ENCODE measurements around the gene NAV3.

Gene NAV3

DNA sequence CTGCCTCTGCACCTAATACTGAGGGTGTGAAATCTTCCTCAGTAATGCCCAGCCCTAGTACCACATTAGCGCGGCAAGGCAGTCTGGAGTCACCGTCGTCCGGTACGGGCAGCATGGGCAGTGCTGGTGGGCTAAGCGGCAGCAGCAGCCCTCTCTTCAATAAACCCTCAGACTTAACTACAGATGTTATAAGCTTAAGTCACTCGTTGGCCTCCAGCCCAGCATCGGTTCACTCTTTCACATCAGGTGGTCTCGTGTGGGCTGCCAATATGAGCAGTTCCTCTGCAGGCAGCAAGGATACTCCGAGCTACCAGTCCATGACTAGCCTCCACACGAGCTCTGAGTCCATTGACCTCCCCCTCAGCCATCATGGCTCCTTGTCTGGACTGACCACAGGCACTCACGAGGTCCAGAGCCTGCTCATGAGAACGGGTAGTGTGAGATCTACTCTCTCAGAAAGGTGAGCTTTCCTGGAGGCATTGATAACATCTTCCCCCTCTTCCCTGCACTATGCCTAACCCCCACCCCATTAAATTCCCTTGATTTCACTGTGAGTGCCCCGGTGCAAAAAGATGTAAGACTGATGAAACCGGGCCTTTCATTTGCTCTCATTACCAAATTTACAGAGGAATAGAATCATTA, 291.4 kb downstream of the NAV3 start:
- no peak for DNase-seq

DNA sequence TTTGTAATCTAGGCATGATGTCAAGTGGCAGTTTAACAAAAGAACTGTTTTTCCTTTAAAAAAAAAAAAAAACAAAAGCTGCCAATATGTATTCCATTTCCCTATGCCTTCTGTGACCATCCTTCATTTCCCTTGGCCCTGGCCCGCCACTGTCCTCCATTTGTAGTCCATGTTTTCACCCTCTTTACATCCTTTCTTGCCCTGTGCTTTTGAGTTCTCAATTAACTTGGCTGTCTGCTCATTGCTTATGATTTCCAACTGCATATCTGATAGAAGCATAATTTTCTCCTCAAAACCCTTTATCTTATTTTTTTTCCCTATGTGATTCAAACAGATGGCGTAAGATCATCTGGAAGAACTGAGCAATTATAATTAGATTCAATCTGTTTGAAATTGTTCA, 297.5 kb downstream of the NAV3 start:
- no peak for DNase-seq

DNA sequence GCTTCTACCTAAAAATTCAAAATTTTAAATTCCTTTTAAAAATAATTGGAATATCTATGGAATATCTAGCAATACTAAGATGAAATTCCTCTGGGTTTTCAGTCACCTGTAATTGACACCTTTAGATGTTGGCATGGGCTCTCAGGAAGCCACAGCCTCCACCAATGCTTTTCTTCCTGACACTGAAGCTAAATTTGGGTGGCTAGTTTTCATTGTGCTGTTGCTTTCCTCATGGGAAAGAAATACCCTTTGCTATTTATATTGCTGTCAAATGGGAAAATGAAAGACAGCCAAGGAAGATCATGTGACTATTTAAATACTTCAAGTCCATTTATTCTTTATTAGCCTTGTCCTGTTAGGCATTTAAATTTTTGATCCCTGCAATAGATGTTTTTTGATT, 313.0 kb downstream of the NAV3 start:
- DNase-seq: no peak

DNA sequence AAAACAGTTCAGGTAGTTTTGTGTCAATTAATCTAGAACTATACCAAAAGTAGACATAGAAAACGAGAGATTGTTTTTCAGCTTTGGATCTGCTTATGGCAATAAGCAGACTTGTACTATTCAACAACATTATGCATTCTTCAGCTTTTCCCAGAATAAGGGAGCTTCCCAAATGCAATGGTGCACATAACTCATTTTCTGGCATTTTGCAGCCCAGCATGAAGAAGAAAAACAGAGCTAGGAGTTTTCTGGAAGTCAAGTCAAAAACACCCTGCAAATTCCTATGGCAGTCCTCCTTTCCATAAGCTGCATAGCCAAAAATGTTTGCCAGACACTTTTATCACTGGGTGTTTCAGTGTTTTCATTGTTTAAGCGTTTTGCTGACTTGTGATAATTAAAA, 314.7 kb downstream of the NAV3 start:
- no peak for DNase-seq

DNA sequence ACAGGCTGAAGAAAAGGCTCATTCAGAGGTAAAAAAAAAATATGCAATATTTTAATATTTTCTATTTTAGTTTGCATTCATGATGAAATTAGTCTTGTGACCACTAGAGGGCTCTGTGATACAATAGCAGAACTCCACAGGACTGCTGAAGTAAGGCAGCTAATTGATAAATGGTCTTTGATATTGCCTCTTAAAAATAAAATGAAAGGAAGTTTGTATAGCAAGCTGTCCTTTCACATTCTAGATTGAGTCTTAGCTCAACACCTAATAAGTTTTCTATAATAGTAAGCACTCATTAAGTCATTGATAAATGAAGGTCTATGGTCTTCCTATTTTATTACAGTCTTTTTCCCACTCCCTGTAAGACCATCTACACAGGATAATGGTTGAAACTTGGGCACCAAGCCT, 315.7 kb downstream of the NAV3 start:
- peak; percentile 63 for DNase-seq

DNA sequence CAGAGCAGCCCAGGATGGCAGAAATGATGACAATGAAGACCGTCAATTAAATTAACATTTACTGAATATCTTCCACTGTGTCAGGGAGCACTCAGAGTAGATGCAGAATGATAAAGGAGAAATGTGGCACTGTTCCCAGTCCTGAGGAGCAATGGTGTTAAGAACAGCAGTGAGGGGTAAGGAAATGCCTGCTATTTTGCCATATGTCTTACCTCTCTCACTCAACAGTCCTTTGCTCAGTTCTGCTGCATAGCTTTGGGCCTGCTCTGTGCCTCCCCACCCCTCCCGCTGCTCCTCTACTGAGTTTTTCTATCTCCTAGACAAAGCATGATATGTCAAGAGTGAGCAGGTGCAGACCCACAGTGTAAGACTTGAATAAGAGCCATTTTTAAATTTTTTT, 318.8 kb downstream of the NAV3 start:
- DNase-seq: peak; percentile 90

DNA sequence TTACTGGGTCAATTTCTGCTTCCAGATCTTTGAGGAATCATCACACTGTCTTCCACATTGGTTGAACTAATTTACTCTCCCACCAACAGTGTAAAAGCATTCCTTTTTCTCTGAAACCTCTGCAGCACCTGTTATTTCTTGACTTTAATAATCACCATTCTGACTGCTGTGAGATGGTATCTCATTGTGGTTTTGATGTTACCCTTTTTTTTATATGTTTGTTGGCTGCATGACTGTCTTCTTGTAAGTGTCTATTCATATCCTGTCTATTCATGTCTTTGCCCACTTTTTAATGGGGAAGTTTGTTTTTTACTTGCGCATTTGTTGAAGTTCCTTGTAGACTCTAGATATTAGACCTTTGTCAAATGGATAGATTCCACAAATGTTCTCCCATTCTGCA, 324.9 kb downstream of the NAV3 start:
- no peak for DNase-seq

DNA sequence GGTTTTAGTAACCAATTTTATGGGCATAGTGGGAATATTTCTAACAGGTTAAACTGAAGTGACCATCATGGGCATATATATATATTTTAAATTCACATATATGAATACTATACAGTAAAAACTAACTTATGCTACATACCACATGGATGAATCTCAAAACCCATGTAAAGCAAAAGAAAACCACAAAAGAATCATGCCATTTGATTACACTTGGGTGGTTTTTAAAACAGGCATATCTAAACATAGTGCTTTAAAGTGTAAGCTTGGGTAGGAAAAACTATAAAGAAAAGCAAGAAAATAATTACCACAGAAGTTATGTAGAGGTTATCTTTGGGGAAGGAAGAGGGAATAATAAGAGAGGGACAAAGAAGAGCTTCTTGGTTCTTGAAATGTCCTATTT, 326.1 kb downstream of the NAV3 start:
- no peak for DNase-seq

DNA sequence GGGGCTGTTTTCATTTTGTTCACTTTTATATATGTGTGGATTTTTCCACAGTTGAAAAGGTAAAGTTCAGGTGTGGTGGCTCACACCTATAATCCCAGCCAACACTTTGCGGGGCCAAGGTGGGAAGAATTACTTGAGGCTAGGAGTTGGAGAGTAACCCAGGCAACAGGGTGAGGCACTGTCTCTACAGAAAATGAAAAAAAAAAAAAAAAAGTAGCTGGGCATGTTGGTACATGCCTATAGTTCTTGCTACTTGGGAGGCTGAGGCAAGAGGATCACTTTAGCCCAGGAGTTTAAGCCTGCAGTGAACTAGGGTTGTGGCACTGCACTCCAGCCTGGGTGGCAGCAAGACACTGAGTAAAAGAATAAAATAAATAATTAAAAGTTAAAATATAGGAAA, 326.5 kb downstream of the NAV3 start:
- DNase-seq: no peak

DNA sequence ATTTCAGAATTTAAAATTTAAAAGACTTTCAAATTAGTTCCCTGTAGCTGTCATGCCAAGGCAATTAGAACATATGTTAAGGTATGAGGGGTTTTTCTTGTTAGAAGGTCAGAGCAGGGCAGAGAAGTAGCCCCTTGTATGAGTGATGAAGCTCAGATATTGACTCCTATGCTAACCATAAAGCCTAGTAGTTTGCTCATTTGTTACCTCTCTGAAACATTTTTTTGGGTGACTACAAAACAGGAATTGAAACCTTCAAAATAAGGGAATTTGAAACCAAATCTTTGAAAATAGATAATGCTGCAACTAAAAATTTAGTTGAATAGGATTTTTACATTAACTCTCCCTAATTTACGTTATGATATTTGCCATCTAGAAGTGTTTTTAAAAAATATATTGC, 333.5 kb downstream of the NAV3 start:
- DNase-seq: no peak

DNA sequence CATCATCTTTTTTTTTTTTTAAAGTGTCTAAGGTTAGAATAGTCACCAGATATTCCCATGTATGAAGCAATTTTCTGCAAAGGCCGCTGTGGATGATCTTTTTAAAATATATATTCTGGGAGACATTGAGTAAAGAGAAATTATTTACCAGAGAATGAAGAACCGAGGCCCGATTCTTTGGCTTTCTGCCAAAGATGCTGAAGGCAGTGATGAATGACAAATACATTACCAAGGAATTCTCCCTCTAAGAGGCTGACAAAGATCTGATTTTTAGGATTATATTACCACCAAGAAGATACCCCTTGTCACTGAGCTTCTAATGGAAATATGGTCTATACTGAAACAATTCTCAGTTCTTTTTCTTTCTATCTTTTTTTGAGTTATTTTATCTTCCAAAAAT, 336.8 kb downstream of the NAV3 start:
- peak; percentile 30 for DNase-seq

DNA sequence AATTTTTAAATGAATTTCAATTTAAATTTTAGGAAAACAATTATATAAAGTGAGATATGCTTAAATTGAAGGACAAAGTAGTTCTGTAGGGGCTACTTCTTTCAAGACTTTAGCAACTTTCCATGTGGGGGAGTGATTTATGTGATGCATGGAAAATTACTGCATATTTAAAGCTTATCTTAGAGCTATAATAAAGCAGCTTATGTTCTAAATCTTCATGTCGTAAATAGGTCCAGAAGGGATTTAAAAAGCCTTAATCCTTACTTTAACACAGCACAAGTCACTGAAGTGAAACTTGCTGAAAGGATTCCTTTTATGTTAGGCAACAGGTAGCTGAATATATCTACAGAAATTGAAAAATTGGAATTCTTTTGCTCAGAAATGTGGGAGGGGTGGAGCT, 340.4 kb downstream of the NAV3 start:
- DNase-seq: no peak

DNA sequence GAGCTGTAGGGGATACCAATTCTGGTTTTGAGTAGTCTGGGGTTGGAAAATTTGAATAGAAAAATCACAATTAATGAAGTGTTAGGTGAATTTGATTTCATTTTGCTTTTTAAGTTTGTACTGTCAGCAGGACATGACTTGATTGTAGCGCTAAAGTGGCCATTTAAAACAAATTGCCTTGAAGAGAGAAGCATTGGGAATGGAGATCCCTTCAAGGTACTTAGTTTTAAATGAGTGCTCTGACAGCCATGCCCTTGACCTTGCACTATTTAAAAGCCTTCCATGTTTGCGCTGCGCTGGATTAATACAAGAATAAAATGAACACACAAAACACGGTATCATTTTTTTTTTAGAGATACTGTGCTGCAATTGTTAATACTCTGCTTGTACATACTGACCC, 345.9 kb downstream of the NAV3 start:
- DNase-seq: no peak

DNA sequence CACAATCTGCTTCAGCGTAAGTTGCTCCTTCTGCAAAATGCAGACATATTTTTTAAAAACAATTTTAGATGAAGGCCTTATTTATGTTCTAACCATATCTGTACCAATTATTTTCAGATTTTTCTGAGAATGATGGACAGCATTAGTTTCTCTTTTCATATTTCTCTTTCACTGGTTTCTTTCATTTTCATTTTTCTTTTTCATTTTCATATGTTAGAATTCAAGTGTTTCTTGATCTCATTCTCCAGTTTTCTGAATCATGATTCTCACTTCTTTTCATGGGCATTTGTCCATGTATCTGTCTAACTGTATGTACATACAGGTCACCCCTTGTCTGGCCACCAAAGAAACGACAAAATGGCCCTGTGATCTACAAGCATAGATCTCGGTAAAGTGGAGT, 346.6 kb downstream of the NAV3 start:
- no peak for DNase-seq

DNA sequence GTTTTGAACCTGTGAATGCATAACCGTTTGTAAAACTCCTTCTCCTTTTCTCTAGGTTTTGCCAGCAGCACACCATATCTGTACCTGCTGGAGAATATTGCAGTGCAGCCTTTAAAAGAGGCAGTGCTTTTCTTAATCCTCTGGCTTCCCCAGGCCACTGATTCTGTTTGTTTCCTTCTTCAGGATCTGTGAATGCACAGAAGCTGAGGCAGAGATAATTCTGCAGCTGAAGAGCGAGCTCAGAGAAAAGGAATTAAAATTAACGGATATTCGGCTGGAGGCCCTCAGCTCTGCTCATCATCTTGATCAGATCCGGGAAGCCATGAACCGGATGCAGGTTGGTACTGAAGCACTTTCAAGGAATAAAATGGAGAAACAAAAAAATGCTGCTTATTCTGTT, 348.7 kb downstream of the NAV3 start:
- DNase-seq: no peak

DNA sequence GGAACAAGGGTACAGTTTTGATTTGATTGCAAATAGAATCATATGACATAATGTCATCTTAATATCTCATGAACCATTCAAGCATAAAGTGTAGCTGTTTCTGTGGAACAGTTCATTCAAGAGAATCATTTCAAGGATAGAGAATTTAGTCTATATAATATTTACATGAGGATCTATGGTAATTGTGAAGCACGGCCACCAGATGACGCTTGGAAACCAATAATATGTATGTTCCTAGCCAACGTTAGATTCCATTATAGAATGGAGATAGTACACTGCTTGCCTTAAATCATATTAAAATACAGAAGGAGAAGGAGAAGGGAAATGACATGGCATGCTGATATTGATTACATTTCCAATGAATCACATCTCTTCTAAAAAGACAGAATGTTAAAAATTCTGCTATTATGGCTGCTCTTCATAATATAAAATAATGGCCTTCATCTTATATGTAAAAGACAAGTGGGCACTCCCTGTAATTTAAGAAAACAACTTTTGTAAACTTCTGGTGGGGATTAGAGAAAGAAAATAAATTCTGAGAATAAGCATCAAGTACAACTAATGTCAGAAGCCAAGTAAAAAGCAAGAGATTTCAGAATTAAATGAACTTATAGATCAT, 351.0 kb downstream of the NAV3 start:
- peak; percentile 63 for DNase-seq

DNA sequence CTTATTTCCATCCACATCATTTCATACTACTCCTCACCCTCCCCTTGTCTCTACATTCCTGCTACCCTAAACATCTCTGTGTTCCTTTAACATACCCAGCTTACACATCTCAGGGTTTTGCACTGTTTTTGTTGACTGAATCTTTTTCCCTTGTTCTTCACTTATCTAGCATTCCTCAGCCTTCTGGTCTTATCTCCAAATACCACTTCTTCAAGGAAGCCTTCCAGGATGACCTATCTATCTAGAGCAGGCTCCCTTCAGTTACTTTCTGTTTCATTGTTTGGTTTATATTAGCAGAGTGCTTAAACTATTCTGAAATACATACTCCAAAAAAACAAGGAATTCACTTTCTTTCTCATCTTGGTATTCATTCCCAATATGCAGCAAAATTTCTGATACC, 353.1 kb downstream of the NAV3 start:
- no peak for DNase-seq

DNA sequence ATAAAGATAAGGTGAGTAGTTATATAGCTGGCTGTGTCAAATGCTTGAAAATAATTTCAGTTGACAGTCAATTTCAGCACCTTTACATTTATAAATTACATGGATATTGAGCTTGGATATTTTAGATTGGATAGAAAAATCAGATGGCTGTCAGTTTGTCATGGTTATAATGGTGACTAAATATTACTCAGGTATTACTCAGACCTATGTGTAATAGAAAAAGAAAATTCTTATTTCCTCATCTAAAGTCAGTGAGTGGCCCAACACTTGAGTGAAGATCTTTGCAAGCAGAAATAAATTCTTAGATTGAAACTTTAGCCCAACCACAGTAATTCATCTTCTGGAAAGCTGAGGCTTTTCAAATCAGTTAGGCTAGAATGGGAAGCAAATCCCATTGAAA, 354.4 kb downstream of the NAV3 start:
- no peak for DNase-seq

DNA sequence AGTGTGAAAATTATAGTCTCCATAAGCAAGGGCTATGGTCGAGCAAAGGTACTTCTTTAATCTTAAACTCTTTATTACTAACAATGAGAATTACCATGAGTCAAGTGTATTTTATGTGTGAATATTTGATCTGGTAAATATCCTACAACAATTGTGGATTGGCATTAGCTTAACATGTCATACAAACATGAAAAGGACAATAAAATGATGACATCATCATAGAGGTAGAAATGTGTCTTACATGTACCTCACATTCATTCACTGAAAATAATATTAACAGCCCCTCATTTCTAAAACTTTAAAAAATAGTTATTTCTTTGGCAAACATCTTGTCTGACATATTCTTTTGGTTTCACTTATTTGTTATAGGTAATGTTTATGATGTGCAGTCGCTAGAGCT, 355.0 kb downstream of the NAV3 start:
- DNase-seq: no peak

DNA sequence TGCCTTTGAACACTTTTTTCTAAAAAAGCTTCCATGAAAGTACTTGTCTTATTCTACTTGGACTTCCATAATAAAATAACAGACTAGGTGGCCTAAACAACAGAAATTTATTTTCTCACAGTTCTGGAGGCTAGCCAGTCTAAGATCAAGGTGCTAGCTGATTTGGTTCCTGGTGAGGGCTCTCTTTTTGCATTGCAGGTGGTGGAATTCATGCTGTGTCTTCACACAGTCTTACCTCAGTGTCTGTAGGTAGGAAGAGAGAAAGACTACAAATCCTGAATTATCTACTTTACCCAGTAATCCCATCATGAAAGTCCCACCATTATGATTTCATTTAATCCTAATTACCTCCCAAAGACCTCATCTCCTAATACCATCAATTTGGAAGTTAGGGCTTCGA, 356.0 kb downstream of the NAV3 start:
- no peak for DNase-seq

DNA sequence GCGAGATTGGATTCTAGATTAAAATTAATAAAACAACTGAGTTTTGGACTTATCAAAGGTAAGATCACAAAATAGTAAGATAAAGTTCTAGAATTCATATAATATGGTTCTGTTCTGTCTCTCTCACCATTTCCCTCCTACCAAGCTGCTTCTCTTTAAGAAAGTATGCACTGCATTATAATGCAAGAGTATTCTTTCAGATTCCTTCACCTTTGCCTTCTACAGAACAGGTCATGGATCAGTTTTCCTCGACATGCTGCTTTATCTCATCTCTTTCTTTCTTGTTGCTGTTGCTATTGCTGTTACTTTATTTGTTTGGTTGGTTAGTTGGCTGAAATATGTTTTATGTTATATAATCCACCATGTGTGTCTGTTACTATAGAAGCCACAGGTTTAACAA, 357.0 kb downstream of the NAV3 start:
- no peak for DNase-seq

DNA sequence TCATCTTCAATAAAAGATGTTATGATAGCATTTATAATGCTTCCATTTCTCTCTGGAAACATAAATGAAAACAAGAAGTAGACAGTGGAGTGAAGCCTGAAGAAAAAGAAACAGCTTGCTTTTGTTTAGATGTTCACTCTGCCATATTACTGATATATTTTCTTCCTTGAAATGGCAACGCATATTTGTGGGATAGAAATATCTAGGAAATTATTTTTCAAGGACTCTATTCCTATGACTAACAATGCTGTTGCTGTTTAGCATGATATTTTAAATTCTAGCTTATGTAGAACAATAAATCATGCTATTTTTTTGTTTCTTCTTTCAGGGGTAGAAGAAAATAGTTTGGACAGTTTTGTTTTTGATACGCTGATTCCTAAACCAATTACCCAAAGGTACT, 359.0 kb downstream of the NAV3 start:
- no peak for DNase-seq

DNA sequence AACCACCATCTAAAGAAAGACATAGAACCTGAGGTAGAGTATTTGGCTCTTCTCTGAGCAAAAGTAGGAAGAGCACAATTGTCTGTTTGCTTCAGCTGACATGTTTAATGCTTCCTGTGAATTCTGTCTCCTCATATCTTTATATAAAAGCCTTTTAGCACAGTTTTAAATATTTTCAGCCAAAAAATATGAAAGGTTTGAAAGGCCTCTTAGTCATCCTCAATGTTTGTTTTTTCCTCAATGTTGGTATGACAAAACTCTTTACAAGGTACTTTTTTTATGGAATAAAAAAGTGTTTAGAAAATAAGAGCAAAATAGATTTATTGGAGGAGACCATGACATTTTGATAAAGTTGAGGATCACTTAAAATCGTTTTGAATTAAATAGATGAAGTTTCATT, 360.9 kb downstream of the NAV3 start:
- no peak for DNase-seq

DNA sequence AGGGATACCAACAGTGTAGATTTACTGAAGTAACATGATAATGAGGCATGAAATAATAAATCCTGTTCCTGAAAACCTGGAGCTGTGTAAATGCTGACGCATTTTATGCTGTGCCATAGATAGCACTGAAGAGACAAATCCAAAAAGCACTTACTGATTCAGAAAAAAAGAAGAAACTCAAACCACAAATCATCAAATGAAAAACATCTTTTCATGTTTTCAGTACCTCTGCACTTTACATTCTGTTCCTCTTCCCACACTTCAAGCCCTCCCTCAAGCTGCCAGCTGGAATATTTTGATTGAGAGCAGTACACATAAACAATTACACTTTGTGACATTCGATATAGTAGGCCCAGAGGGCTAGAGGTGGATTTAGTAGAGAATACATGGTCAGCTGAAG, 362.3 kb downstream of the NAV3 start:
- DNase-seq: peak; percentile 14

DNA sequence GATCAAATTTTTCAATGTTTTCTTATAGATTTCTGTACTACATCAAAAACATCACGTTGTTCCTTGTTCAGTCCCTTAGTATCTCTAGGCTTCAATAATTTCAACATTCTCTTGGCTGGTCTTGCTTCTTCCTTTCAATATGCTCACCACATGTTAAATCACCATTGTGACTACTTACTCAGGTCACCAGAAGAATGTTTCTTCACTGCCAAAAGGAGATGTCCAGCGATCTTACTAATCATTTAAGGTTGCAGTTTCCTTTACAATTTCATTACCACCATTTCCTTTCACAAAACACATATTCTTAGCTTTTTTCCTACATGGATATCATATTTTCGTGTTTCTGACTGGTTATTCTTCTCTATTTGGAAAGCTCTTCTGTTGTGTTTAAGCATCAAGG, 363.8 kb downstream of the NAV3 start:
- no peak for DNase-seq

All from NCI-H1105 treated with DMSO at 0.1 percent for 48 hours (cell line).